Esophagus muscularis mucosa (tissue), 4 donors: ENCODE data around the gene P2RY6. TPM values are rescaled to one million over a fixed set of nuclear protein-coding genes. Genes with fewer than 3 reads are reported as not detected.

ENCODE experiments used
- DNase-seq: peaks from one replicate; pipeline ENCODE4 v3.0.0-alpha.2; 2017; ENCODE audit errors: extremely low spot score
- H3K27ac ChIP-seq, 4 donors: fragments of 200-600 bp; sonication (generic); replicated peaks in 1 of 4; 1 replicate in 3 of 4; 2 replicates in 1 of 4; pipeline ENCODE4 v1.5.1; 2016 to 2019; ENCODE audit warnings: mild to moderate bottlenecking in 1 of 4
- H3K27me3 ChIP-seq, 4 donors: fragments of 200-600 bp; sonication (generic); one replicate each; pipeline versions ENCODE4 v1.5.1 to v1.6.0; 2016 to 2019
- H3K36me3 ChIP-seq, 4 donors: fragments of 200-600 bp; sonication (generic); one replicate each; pipeline ENCODE4 v1.5.1; 2016 to 2019
- H3K4me1 ChIP-seq, 4 donors: fragments of 200-600 bp; sonication (generic); one replicate each; pipeline ENCODE4 v1.5.1; 2016 to 2019
- H3K4me3 ChIP-seq, 4 donors: fragments of 200-600 bp; sonication (generic); 1 replicate in 2 of 4; 2 replicates in 2 of 4; pipeline ENCODE4 v1.5.1; 2016 to 2019; ENCODE audit warnings: mild to moderate bottlenecking in 4 of 4, moderate library complexity in 1 of 4
- H3K9me3 ChIP-seq, 4 donors: fragments of 200-600 bp; sonication (generic); 1 replicate in 3 of 4; 2 replicates in 1 of 4; pipeline ENCODE4 v1.5.1; 2016 to 2019
- CTCF ChIP-seq, 3 experiments: fragments of 200-600 bp in 2 of 3; fragments of 450-650 bp in 1 of 3; sonication (generic) in 2 of 3; IDR thresholded peaks; one replicate each; pipeline ENCODE4 v1.5.1; 2017 to 2019; ENCODE audit warnings: antibody characterized with exemption in 3 of 3, mild to moderate bottlenecking in 2 of 3, moderate library complexity in 1 of 3
- EP300 ChIP-seq: sonication (generic); formaldehyde crosslinking; IDR thresholded peaks from one replicate; pipeline ENCODE4 v1.6.1; 2017; ENCODE audit warnings: antibody characterized with exemption
- POLR2A ChIP-seq: fragments of 450-650 bp; IDR thresholded peaks from one replicate; pipeline ENCODE4 v1.6.1; 2017; ENCODE audit warnings: antibody characterized with exemption, moderate library complexity, mild to moderate bottlenecking, low read depth
- POLR2AphosphoS5 ChIP-seq, 2 donors: sonication (generic); formaldehyde crosslinking; IDR thresholded peaks; one replicate each; pipeline ENCODE4 v1.6.1; 2017; ENCODE audit warnings: antibody characterized with exemption in 2 of 2
- WGBS: methylation state at CpG from one replicate; pipeline ENCODE4 v1.1.5; 2018; 5-methylcytosine and 5-hydroxymethylcytosine counted together
- intact Hi-C: fragments of 100-400 bp; cut with DNase I; formaldehyde crosslinking; loops from one replicate; pipeline ENCODE4 v1.15.1; 2023
- total RNA-seq, 4 donors: library from RNA; depleted of rRNA; stranded (reverse); fragments of >200 nt; gene quantifications; one replicate each; pipeline versions ENCODE4 v1.1.0 to v1.2.1, GENCODE V29; 2016

Gene P2RY6
- total RNA-seq, 4 donors from 2014 or later, result 1.6 to 4.8 (median 2.4) TPM

GRCh38 chr11:73334384-73335203 lies 62.5 kb downstream of the P2RY6 start:
- Histone ChIP-seq H3K4me3 (peak overlapping the region in 2 of 4 donors; percentile 3 to 21), H3K27me3 (no peaks in the 10 kb centered on the region), H3K4me1 (peaks cover 71 to 100% (median 100%) of the 10 kb centered on the region in 4 donors), H3K27ac (peak overlapping the region; percentile 77 to 90 (median 82)), H3K9me3 (no peaks in the 10 kb centered on the region), H3K36me3 (no peaks in the 10 kb centered on the region)
- intact Hi-C loops, result loop anchor here (1.0 kb wide), 1 partner anchor 27 kb away; no protein-coding TSS in a partner anchor
- TF ChIP-seq POLR2AphosphoS5 (IDR thresholded peaks at IDR 0.05), result peak; percentile 61 to 77
- TF ChIP-seq POLR2A, result no peak
- TF ChIP-seq EP300, result no peak
- TF ChIP-seq CTCF (IDR thresholded peaks at IDR 0.05), result peak in 1 of 3 experiments; percentile 5
- no peak for DNase-seq
- whole genome bisulfite sequencing, result 21% methylated on average over 3 of the region's 6 CpGs

GRCh38 chr11:73335204-73335923 lies 63.2 kb downstream of the P2RY6 start:
- 0% methylated on average over 3 of the region's 4 CpGs for WGBS
- H3K27ac ChIP-seq, result peak overlapping the region; percentile 77 to 90 (median 82)
- H3K9me3 ChIP-seq, result no peaks in the 10 kb centered on the region
- H3K4me1 ChIP-seq, result peaks cover 70 to 100% (median 100%) of the 10 kb centered on the region in 4 donors
- no peaks in the 10 kb centered on the region for H3K36me3 ChIP-seq
- intact Hi-C loops, result loop anchor here (1.0 kb wide), 1 partner anchor 28 kb away; no protein-coding TSS in a partner anchor
- DNase-seq, result no peak
- TF ChIP-seq POLR2AphosphoS5 (IDR thresholded peaks at IDR 0.05) (peak; percentile 36 to 70), CTCF (IDR thresholded peaks at IDR 0.05) (peak in 2 of 3 experiments; percentile 99 to 100), EP300 (no peak)
- H3K27me3 ChIP-seq, result no peaks in the 10 kb centered on the region
- peak overlapping the region in 1 of 4 donors; percentile 3 for H3K4me3 ChIP-seq

- Histone ChIP-seq H3K36me3 (no peaks in the 10 kb centered on the region), H3K4me3 (no peak overlapping the region), H3K4me1 (peaks cover 50 to 100% (median 100%) of the 10 kb centered on the region in 4 donors), H3K27me3 (no peaks in the 10 kb centered on the region), H3K27ac (peak overlapping the region; percentile 70 to 90 (median 82)), H3K9me3 (no peaks in the 10 kb centered on the region)
- intact Hi-C loops, result no loop called here
- 86% methylated on average over 2 of the region's 2 CpGs for WGBS
- TF ChIP-seq POLR2AphosphoS5 (IDR thresholded peaks at IDR 0.05), result no peak
- TF ChIP-seq CTCF (IDR thresholded peaks at IDR 0.05), result no peak
- TF ChIP-seq POLR2A, result no peak
- no peak for DNase-seq
These were observed 65.7 kb downstream of the P2RY6 start for GRCh38 chr11:73337846-73338245.

DNA sequence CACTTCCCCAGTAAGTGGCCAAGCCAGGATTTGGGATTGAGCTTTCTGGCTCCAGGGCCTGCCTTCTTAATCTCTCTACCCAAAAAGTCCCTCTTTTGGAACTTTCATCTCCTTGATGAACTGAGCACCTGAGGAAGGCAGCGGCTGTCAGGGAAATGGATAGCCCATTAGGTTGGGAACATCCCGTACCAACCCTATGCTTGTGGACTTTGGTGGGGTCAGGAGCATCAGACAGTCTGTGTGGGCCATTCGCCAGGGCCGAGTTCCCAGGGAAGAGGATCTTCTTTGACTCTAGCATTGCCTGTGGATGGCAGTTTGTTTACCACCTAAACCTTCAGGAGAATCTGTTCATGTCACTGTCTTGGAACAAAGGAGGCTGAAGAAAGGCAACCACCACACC lies 66.1 kb downstream of the P2RY6 start:
- WGBS, result 83% methylated on average over 1 of the region's 4 CpGs
- H3K9me3 ChIP-seq, result no peaks in the 10 kb centered on the region
- no peaks in the 10 kb centered on the region for H3K36me3 ChIP-seq
- H3K4me1 ChIP-seq, result peaks cover 50 to 100% (median 100%) of the 10 kb centered on the region in 4 donors
- H3K27me3 ChIP-seq, result no peaks in the 10 kb centered on the region
- no peak for DNase-seq
- intact Hi-C loops, result no loop called here
- TF ChIP-seq EP300 (peak; percentile 73), POLR2AphosphoS5 (IDR thresholded peaks at IDR 0.05) (peak; percentile 82 to 83), CTCF (IDR thresholded peaks at IDR 0.05) (no peak)
- H3K27ac ChIP-seq, result peak overlapping the region; percentile 70 to 90 (median 82)
- H3K4me3 ChIP-seq, result no peak overlapping the region
